Measurements from ENCODE around the gene C19orf85. TPM values are rescaled to one million over a fixed set of nuclear protein-coding genes. Genes with fewer than 3 reads are reported as not detected.
A peak's percentile ranks its signal among the peaks of the same experiment; 100 is the strongest.
"Not testable (repeated sequence)": the region's sequence is repeated elsewhere in the genome, so short reads cannot be mapped to it uniquely, and the experiment has no call there.

Gene C19orf85
- total RNA-seq, 2 experiments from 2014 or later: not detected

- intact Hi-C loops (cut with micrococcal nuclease): no loop called here
- DNase-seq: no peak
- CTCF ChIA-PET: no interaction called here
- H3K4me1 Mint-ChIP-seq (ENCODE audit: low read depth): peaks cover 7% of the 10 kb centered on the region
- no peaks in the 10 kb centered on the region for H3K9me3 Mint-ChIP-seq
- H3K36me3 Mint-ChIP-seq: peaks cover 4% of the 10 kb centered on the region
- POLR2A ChIA-PET: interaction anchor here (0.7 kb wide), 1 partner anchor 196 kb away, joined by 3 read pairs; no protein-coding TSS in a partner anchor
- H3K27me3 Mint-ChIP-seq: peaks cover 22% of the 10 kb centered on the region
- H3K4me3 Mint-ChIP-seq: peak overlapping the region; percentile 31
- no peak overlapping the region for H3K27ac Mint-ChIP-seq
These were observed 13.2 kb downstream of the C19orf85 start for GRCh38 chr19:55451163-55451964.

- Mint-ChIP-seq H3K4me1 (ENCODE audit: low read depth) (peaks cover 7% of the 10 kb centered on the region), H3K36me3 (no peaks in the 10 kb centered on the region), H3K27me3 (peaks cover 35% of the 10 kb centered on the region), H3K27ac (no peak overlapping the region), H3K4me3 (no peak overlapping the region), H3K9me3 (no peaks in the 10 kb centered on the region)
- POLR2A ChIA-PET: no interaction called here
- intact Hi-C loops (cut with micrococcal nuclease): no loop called here
- DNase-seq: no peak
- CTCF ChIA-PET: interaction anchor here (1.2 kb wide), 1 partner anchor 18 kb away, joined by 3 read pairs; no protein-coding TSS in a partner anchor
These were observed 15.1 kb downstream of the C19orf85 start for GRCh38 chr19:55449469-55449868.

GRCh38 chr19:55448175-55448490, 16.4 kb downstream of the C19orf85 start:
- POLR2A ChIA-PET, CTCF ChIA-PET: not testable (repeated sequence)
- peaks cover 41% of the 10 kb centered on the region for H3K27me3 Mint-ChIP-seq

GRCh38 chr19:55447421-55448174, 17.0 kb downstream of the C19orf85 start:
- Mint-ChIP-seq H3K27me3 (peaks cover 42% of the 10 kb centered on the region), H3K9me3 (no peaks in the 10 kb centered on the region), H3K27ac (no peak overlapping the region), H3K4me3 (no peak overlapping the region), H3K4me1 (ENCODE audit: low read depth) (peaks cover 7% of the 10 kb centered on the region), H3K36me3 (no peaks in the 10 kb centered on the region)
- CTCF ChIA-PET: no interaction called here
- DNase-seq: no peak
- intact Hi-C loops (cut with micrococcal nuclease): no loop called here
- POLR2A ChIA-PET: interaction anchor here (0.6 kb wide), 1 partner anchor 1280 kb away, joined by 3 read pairs; no protein-coding TSS in a partner anchor

More at GRCh38 chr19:55448175-55448490, 16.4 kb downstream of the C19orf85 start:
- H3K9me3 Mint-ChIP-seq; H3K4me3 Mint-ChIP-seq; H3K27ac Mint-ChIP-seq; intact Hi-C loops (cut with micrococcal nuclease); H3K4me1 Mint-ChIP-seq (ENCODE audit: low read depth); H3K36me3 Mint-ChIP-seq; DNase-seq: not testable (repeated sequence)

GRCh38 chr19:55446060-55446459, 18.5 kb downstream of the C19orf85 start:
- intact Hi-C loops (cut with micrococcal nuclease): no loop called here
- no peak overlapping the region for H3K27ac Mint-ChIP-seq
- H3K4me3 Mint-ChIP-seq: no peak overlapping the region
- POLR2A ChIA-PET: interaction anchor here (0.9 kb wide), 1 partner anchor 288 kb away, joined by 3 read pairs; the partner anchor contains the start of gene TNNI3
- CTCF ChIA-PET: interaction anchor here (0.9 kb wide), 1 partner anchor 28 kb away, joined by 4 read pairs; no protein-coding TSS in a partner anchor
- H3K4me1 Mint-ChIP-seq (ENCODE audit: low read depth): peaks cover 10% of the 10 kb centered on the region
- H3K36me3 Mint-ChIP-seq: no peaks in the 10 kb centered on the region
- DNase-seq: no peak
- H3K27me3 Mint-ChIP-seq: peaks cover 46% of the 10 kb centered on the region
- no peaks in the 10 kb centered on the region for H3K9me3 Mint-ChIP-seq

- Mint-ChIP-seq H3K4me1 (ENCODE audit: low read depth) (peaks cover 14% of the 10 kb centered on the region), H3K36me3 (no peaks in the 10 kb centered on the region), H3K27ac (no peak overlapping the region), H3K9me3 (no peaks in the 10 kb centered on the region), H3K4me3 (no peak overlapping the region), H3K27me3 (peaks cover 50% of the 10 kb centered on the region)
- intact Hi-C loops (cut with micrococcal nuclease): no loop called here
- CTCF ChIA-PET: interaction anchor here (1.0 kb wide), 1 partner anchor 9 kb away, joined by 3 read pairs; no protein-coding TSS in a partner anchor
- POLR2A ChIA-PET: no interaction called here
- no peak for DNase-seq
These were observed 19.9 kb downstream of the C19orf85 start for GRCh38 chr19:55444646-55445045.

GRCh38 chr19:55443824-55444480, 20.6 kb downstream of the C19orf85 start:
- no peak for DNase-seq
- ChIA-PET CTCF (no interaction called here), POLR2A (no interaction called here)
- no peaks in the 10 kb centered on the region for H3K9me3 Mint-ChIP-seq
- H3K27ac Mint-ChIP-seq: no peak overlapping the region
- peaks cover 14% of the 10 kb centered on the region for H3K4me1 Mint-ChIP-seq (ENCODE audit: low read depth)
- H3K4me3 Mint-ChIP-seq: no peak overlapping the region
- intact Hi-C loops (cut with micrococcal nuclease): no loop called here
- peaks cover 56% of the 10 kb centered on the region for H3K27me3 Mint-ChIP-seq
- H3K36me3 Mint-ChIP-seq: no peaks in the 10 kb centered on the region

- peaks cover 14% of the 10 kb centered on the region for H3K4me1 Mint-ChIP-seq (ENCODE audit: low read depth)
- ChIA-PET POLR2A (no interaction called here), CTCF (no interaction called here)
- H3K27ac Mint-ChIP-seq: no peak within 1 kb of the TSS
- no peaks in the 10 kb centered on the region for H3K9me3 Mint-ChIP-seq
- no peaks in the 10 kb centered on the region for H3K36me3 Mint-ChIP-seq
- H3K27me3 Mint-ChIP-seq: peaks cover 64% of the 10 kb centered on the region
- DNase-seq: no peak
- intact Hi-C loops (cut with micrococcal nuclease): no loop called here
- H3K4me3 Mint-ChIP-seq: no peak within 1 kb of the TSS
These were observed 21.3 kb downstream of the C19orf85 start, which contains the start of gene SHISA7 for GRCh38 chr19:55443045-55443823. Gene SHISA7, minus strand, starts transcription at chr19:55443300. Its CDS starts 437 bp downstream, at chr19:55442863.

GRCh38 chr19:55442372-55442961, 22.1 kb downstream of the C19orf85 start:
- CTCF ChIA-PET: no interaction called here
- Mint-ChIP-seq H3K27me3 (peaks cover 67% of the 10 kb centered on the region), H3K9me3 (no peaks in the 10 kb centered on the region), H3K27ac (no peak overlapping the region), H3K36me3 (no peaks in the 10 kb centered on the region), H3K4me3 (no peak overlapping the region), H3K4me1 (ENCODE audit: low read depth) (peaks cover 14% of the 10 kb centered on the region)
- DNase-seq: no peak
- POLR2A ChIA-PET: no interaction called here
- intact Hi-C loops (cut with micrococcal nuclease): no loop called here

GRCh38 chr19:55441692-55442321, 22.7 kb downstream of the C19orf85 start:
- Mint-ChIP-seq H3K27me3 (peaks cover 74% of the 10 kb centered on the region), H3K4me1 (ENCODE audit: low read depth) (peaks cover 14% of the 10 kb centered on the region), H3K27ac (no peak overlapping the region), H3K36me3 (no peaks in the 10 kb centered on the region), H3K4me3 (no peak overlapping the region), H3K9me3 (no peaks in the 10 kb centered on the region)
- intact Hi-C loops (cut with micrococcal nuclease): no loop called here
- POLR2A ChIA-PET: no interaction called here
- CTCF ChIA-PET: no interaction called here
- DNase-seq: no peak

GRCh38 chr19:55441319-55441691, 23.2 kb downstream of the C19orf85 start:
- CTCF ChIA-PET: no interaction called here

More at GRCh38 chr19:55441319-55441691, 23.2 kb downstream of the C19orf85 start:
- Mint-ChIP-seq H3K9me3 (no peaks in the 10 kb centered on the region), H3K36me3 (no peaks in the 10 kb centered on the region), H3K4me1 (ENCODE audit: low read depth) (peaks cover 14% of the 10 kb centered on the region), H3K4me3 (no peak overlapping the region), H3K27ac (no peak overlapping the region), H3K27me3 (peaks cover 77% of the 10 kb centered on the region)
- intact Hi-C loops (cut with micrococcal nuclease): no loop called here
- POLR2A ChIA-PET: no interaction called here
- no peak for DNase-seq
